GM12873 (cell line): ENCODE measurements around the gene C5orf15.

Experiments
- TF ChIP-seq, protein P1 (sequence below): IDR thresholded peaks from 2 replicates; pipeline ENCODE4 v1.5.1; 2012; ENCODE audit warnings: low read depth, mild to moderate bottlenecking, moderate library complexity, low read length, control low read depth; ENCODE audit not compliant: insufficient read depth; ENCODE audit errors: missing control alignments

C5orf15 gene

GRCh38 chr5:133913413-133914155 lies 54.8 kb downstream of the C5orf15 start:
- TF ChIP-seq, protein P1, sequence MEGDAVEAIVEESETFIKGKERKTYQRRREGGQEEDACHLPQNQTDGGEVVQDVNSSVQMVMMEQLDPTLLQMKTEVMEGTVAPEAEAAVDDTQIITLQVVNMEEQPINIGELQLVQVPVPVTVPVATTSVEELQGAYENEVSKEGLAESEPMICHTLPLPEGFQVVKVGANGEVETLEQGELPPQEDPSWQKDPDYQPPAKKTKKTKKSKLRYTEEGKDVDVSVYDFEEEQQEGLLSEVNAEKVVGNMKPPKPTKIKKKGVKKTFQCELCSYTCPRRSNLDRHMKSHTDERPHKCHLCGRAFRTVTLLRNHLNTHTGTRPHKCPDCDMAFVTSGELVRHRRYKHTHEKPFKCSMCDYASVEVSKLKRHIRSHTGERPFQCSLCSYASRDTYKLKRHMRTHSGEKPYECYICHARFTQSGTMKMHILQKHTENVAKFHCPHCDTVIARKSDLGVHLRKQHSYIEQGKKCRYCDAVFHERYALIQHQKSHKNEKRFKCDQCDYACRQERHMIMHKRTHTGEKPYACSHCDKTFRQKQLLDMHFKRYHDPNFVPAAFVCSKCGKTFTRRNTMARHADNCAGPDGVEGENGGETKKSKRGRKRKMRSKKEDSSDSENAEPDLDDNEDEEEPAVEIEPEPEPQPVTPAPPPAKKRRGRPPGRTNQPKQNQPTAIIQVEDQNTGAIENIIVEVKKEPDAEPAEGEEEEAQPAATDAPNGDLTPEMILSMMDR: no peak

GRCh38 chr5:133912951-133913350 lies 55.5 kb downstream of the C5orf15 start:
- TF ChIP-seq, protein P1: no peak

- TF ChIP-seq, protein P1: no peak
Measured at GRCh38 chr5:133910571-133910970, 57.9 kb downstream of the C5orf15 start.

DNA sequence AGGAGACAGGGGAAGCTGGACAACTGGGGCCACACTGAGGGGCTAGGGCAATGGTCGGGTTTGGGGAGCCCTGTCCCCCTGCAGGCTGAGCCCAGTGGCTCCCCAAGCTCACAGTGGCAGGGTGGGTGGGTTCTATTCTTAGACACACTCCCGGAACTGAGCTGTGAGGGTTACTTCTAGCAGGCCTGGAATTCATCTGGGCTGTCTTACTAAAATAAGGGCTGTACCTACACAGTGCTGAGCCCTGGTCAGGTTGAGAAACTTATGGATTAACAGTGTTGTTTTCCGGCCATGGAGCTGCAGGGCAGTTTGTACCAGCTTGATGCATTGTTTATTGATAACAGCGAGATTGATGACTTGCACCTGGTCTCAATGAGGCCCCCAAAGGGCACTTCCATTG lies 58.8 kb downstream of the C5orf15 start:
- TF ChIP-seq, protein P1: no peak

- TF ChIP-seq, protein P1: no peak
Measured at GRCh38 chr5:133907075-133907474, 61.4 kb downstream of the C5orf15 start.

DNA sequence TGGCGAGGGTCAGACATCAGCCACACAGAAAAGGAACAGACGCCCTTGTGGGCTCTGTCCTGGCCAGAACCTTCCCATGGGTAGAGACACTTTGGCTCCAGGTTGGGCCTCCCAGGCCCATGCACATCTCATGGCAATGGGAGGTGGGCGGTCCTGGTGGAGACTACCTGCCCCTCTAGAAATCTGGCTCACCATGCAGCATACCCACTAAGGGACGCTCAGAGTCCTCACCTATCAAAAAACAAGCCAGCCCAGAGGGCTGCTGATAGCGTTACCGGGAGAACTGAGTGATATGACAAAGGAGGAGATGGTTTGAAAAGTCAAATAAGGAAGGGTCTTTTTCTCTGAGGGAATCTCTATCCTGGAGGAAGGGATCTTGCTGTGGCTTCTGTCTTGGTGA lies 62.1 kb downstream of the C5orf15 start:
- TF ChIP-seq, protein P1: no peak
